ENCODE data around the gene SLC39A13. TPM values are rescaled to one million over a fixed set of nuclear protein-coding genes. Genes with fewer than 3 reads are reported as not detected.

The SLC39A13 gene
- total RNA-seq, 1 experiment from 2014 or later, result 32.5 TPM

DNA sequence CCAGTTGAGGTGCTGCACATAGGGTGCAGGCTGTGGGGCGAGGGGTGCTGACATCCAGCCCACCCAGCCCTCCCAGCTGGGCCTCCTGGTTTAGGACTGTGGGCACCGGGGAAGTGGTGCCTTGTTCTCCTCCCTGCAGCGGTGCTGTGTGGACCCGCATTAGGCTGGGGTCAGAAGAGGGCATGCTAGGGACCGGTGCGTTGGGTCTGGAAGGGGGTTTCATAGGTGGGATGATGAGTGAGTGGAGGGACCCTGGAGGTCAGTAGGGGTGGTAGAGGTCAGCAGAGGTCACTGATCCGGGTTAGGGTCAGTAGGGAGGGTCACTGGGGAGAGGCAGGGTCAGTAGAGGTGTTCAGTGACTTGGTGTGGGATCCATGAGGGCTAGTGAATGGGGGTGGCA lies 49.2 kb upstream of the SLC39A13 start:
- DNase-seq (no peak), ATAC-seq (no peak)
- Histone ChIP-seq H3K9ac (ENCODE audit: low read length) (no peak overlapping the region), H3K4me3 (ENCODE audit: low read length) (no peak overlapping the region), H3K36me3 (ENCODE audit: low read depth, low read length) (no peaks in the 10 kb centered on the region), H3K27ac (ENCODE audit: low read length) (no peak overlapping the region), H2AFZ (ENCODE audit: low read length) (no peak overlapping the region), H4K20me1 (ENCODE audit: low read length) (no peaks in the 10 kb centered on the region), H3K4me2 (ENCODE audit: low read length) (no peak overlapping the region), H3K9me3 (ENCODE audit: low read length) (no peaks in the 10 kb centered on the region), H3K4me1 (ENCODE audit: insufficient read depth, low read length) (no peaks in the 10 kb centered on the region), H3K79me2 (ENCODE audit: low read length) (no peaks in the 10 kb centered on the region), H3K27me3 (ENCODE audit: low read length) (no peaks in the 10 kb centered on the region), H3F3A (ENCODE audit: low read length, unreplicated experiment) (no peaks in the 10 kb centered on the region), H3K9me2 (replicated peaks; ENCODE audit: low read length) (no peaks in the 10 kb centered on the region)
- POLR2A ChIA-PET (ENCODE audit: unreplicated experiment), result no interaction called here
- TF ChIP-seq EZH2phosphoT487 (IDR thresholded peaks at IDR 0.05; ENCODE audit: borderline replicate concordance, low read length) (no peak), EZH2 (IDR thresholded peaks at IDR 0.05; ENCODE audit: low read length, unreplicated experiment) (no peak)
- TF ChIP-seq, protein P1, sequence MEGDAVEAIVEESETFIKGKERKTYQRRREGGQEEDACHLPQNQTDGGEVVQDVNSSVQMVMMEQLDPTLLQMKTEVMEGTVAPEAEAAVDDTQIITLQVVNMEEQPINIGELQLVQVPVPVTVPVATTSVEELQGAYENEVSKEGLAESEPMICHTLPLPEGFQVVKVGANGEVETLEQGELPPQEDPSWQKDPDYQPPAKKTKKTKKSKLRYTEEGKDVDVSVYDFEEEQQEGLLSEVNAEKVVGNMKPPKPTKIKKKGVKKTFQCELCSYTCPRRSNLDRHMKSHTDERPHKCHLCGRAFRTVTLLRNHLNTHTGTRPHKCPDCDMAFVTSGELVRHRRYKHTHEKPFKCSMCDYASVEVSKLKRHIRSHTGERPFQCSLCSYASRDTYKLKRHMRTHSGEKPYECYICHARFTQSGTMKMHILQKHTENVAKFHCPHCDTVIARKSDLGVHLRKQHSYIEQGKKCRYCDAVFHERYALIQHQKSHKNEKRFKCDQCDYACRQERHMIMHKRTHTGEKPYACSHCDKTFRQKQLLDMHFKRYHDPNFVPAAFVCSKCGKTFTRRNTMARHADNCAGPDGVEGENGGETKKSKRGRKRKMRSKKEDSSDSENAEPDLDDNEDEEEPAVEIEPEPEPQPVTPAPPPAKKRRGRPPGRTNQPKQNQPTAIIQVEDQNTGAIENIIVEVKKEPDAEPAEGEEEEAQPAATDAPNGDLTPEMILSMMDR (conservative IDR thresholded peaks at IDR 0.05; ENCODE audit: low read depth, low read length), result no peak
- CTCF ChIA-PET, result interaction anchor here (0.6 kb wide), 1 partner anchor 12 kb away, joined by 7 read pairs; no protein-coding TSS in a partner anchor
- no TSS peak for BruUV-seq (replicated peaks)
- intact Hi-C loops (cut with micrococcal nuclease), result no loop called here

DNA sequence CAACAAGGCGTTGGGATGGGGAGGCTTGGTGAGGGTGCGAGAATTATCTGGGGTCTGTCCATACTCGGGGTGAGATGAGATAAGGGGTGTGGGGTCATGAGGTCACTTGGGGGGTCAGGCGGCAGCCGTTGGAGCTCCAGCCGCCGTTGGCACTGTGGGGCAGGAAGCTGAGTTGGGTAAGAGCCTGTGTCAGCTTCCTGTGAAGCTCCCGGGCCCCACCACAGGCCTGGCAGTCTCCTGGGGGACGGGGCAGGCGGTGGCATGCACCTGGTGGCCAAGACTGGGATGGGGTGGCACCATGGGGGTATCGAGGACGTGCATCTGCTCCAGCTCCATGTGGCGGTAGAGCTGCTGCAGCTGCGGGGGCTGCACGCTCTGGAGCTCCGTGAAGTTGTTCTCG lies 48.8 kb upstream of the SLC39A13 start:
- DNase-seq (no peak), ATAC-seq (no peak)
- no peak overlapping the region for H3K4me2 ChIP-seq (ENCODE audit: low read length)
- CTCF ChIA-PET, result interaction anchor here (0.6 kb wide), 1 partner anchor 12 kb away, joined by 7 read pairs; no protein-coding TSS in a partner anchor
- no TSS peak for BruUV-seq (replicated peaks)
- no peaks in the 10 kb centered on the region for H3K27me3 ChIP-seq (ENCODE audit: low read length)
- H3K27ac ChIP-seq (ENCODE audit: low read length), result no peak overlapping the region
- H4K20me1 ChIP-seq (ENCODE audit: low read length), result no peaks in the 10 kb centered on the region
- intact Hi-C loops (cut with micrococcal nuclease), result no loop called here
- H3K9me3 ChIP-seq (ENCODE audit: low read length), result no peaks in the 10 kb centered on the region
- no peak overlapping the region for H3K4me3 ChIP-seq (ENCODE audit: low read length)
- H3F3A ChIP-seq (ENCODE audit: low read length, unreplicated experiment), result no peaks in the 10 kb centered on the region
- H3K79me2 ChIP-seq (ENCODE audit: low read length), result no peaks in the 10 kb centered on the region
- no peaks in the 10 kb centered on the region for H3K9me2 ChIP-seq (replicated peaks; ENCODE audit: low read length)
- TF ChIP-seq, protein P1 (conservative IDR thresholded peaks at IDR 0.05; ENCODE audit: low read depth, low read length), result no peak
- TF ChIP-seq EZH2phosphoT487 (IDR thresholded peaks at IDR 0.05; ENCODE audit: borderline replicate concordance, low read length), result no peak
- TF ChIP-seq EZH2 (IDR thresholded peaks at IDR 0.05; ENCODE audit: low read length, unreplicated experiment), result no peak
- no peaks in the 10 kb centered on the region for H3K36me3 ChIP-seq (ENCODE audit: low read depth, low read length)
- no peak overlapping the region for H2AFZ ChIP-seq (ENCODE audit: low read length)
- no peaks in the 10 kb centered on the region for H3K4me1 ChIP-seq (ENCODE audit: insufficient read depth, low read length)
- H3K9ac ChIP-seq (ENCODE audit: low read length), result no peak overlapping the region
- POLR2A ChIA-PET (ENCODE audit: unreplicated experiment), result no interaction called here

DNA sequence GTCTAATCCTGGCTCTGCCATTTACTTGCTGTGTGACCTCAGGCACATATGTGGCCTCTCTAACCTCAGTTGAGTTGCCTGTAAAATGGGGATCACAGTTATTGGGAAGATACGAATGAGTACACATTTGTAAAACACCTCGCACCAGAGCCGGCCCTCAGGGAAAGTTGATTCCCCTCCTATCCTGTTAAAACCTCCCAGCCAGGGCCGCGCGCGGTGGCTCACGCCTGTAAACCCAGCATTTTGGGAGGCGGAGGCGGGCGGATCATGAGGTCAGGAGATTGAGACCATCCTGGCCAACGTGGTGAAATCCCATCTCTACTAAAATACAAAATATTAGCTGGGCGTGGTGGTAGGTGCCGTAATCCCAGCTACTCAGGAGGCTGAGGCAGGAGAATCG lies 48.0 kb upstream of the SLC39A13 start:
- H3K4me2 ChIP-seq (ENCODE audit: low read length), result no peak overlapping the region
- DNase-seq (no peak), ATAC-seq (no peak)
- no peaks in the 10 kb centered on the region for H3K9me2 ChIP-seq (replicated peaks; ENCODE audit: low read length)
- no peak for TF ChIP-seq EZH2 (IDR thresholded peaks at IDR 0.05; ENCODE audit: low read length, unreplicated experiment)
- TF ChIP-seq, protein P1 (conservative IDR thresholded peaks at IDR 0.05; ENCODE audit: low read depth, low read length), result no peak
- no peak for TF ChIP-seq EZH2phosphoT487 (IDR thresholded peaks at IDR 0.05; ENCODE audit: borderline replicate concordance, low read length)
- intact Hi-C loops (cut with micrococcal nuclease), result no loop called here
- no peaks in the 10 kb centered on the region for H3F3A ChIP-seq (ENCODE audit: low read length, unreplicated experiment)
- H4K20me1 ChIP-seq (ENCODE audit: low read length), result no peaks in the 10 kb centered on the region
- H3K4me3 ChIP-seq (ENCODE audit: low read length), result no peak overlapping the region
- H2AFZ ChIP-seq (ENCODE audit: low read length), result no peak overlapping the region
- H3K27ac ChIP-seq (ENCODE audit: low read length), result no peak overlapping the region
- POLR2A ChIA-PET (ENCODE audit: unreplicated experiment), result interaction anchor here (0.6 kb wide), 1 partner anchor 259 kb away, joined by 4 read pairs; no protein-coding TSS in a partner anchor
- H3K27me3 ChIP-seq (ENCODE audit: low read length), result no peaks in the 10 kb centered on the region
- no peaks in the 10 kb centered on the region for H3K79me2 ChIP-seq (ENCODE audit: low read length)
- no peaks in the 10 kb centered on the region for H3K36me3 ChIP-seq (ENCODE audit: low read depth, low read length)
- no TSS peak for BruUV-seq (replicated peaks)
- H3K4me1 ChIP-seq (ENCODE audit: insufficient read depth, low read length), result no peaks in the 10 kb centered on the region
- CTCF ChIA-PET, result no interaction called here
- no peaks in the 10 kb centered on the region for H3K9me3 ChIP-seq (ENCODE audit: low read length)
- H3K9ac ChIP-seq (ENCODE audit: low read length), result no peak overlapping the region
